K562 (cell line): ENCODE results near the gene CLIC1. TPM values are rescaled to one million over a fixed set of nuclear protein-coding genes. Genes with fewer than 3 reads are reported as not detected.

ENCODE experiments used
- BRCA1 ChIP-seq, 2 experiments: fragments of 450-650 bp in 1 of 2; sonication (generic) in 1 of 2; formaldehyde crosslinking in 1 of 2; IDR thresholded peaks; 2 replicates each; pipeline versions ENCODE4 v1.5.0 to v1.6.1; 2017 to 2020; ENCODE audit warnings: mild to moderate bottlenecking in 1 of 2, missing genetic modification reagents in 1 of 2
- BRD9 ChIP-seq: fragments of 450-650 bp; IDR thresholded peaks from 2 replicates; pipeline ENCODE4 v1.6.1; 2018; ENCODE audit warnings: low read depth; ENCODE audit not compliant: partially characterized antibody
- CCNT2 ChIP-seq: IDR thresholded peaks from 2 replicates; pipeline ENCODE4 v1.6.1; 2011; ENCODE audit warnings: borderline replicate concordance, low read depth, mild to moderate bottlenecking, moderate library complexity, mixed read lengths, low read length; ENCODE audit not compliant: insufficient read length; ENCODE audit errors: extremely low read depth
- CEBPG ChIP-seq, 3 experiments: fragments of 200-800 bp in 1 of 3; sonication (Bioruptor generic) in 1 of 3; sonication (generic) in 1 of 3; formaldehyde crosslinking in 1 of 3; IDR thresholded peaks in 2 of 3; conservative IDR thresholded peaks in 1 of 3; 2 replicates each; pipeline versions ENCODE4 v1.6.1 to v1.8.0; 2016 to 2022; ENCODE audit warnings: missing compliant biosample characterization in 2 of 3, missing genetic modification characterization in 2 of 3, mild to moderate bottlenecking in 1 of 3, missing genetic modification reagents in 1 of 3
- ETV6 ChIP-seq, 3 experiments: fragments of 150-350 bp in 1 of 3; sonication (generic) in 1 of 3; formaldehyde crosslinking in 1 of 3; IDR thresholded peaks; 2 replicates each; pipeline versions ENCODE4 v1.6.1 to v1.8.0; 2014 to 2022; ENCODE audit warnings: borderline replicate concordance in 2 of 3, low read depth in 2 of 3, antibody characterized with exemption in 1 of 3, low read length in 1 of 3, mild to moderate bottlenecking in 1 of 3, missing genetic modification reagents in 1 of 3
- FOXP1 ChIP-seq: sonication (generic); formaldehyde crosslinking; IDR thresholded peaks from 2 replicates; pipeline ENCODE4 v1.8.0; 2022; ENCODE audit warnings: mild to moderate bottlenecking, missing genetic modification reagents
- HIVEP1 ChIP-seq: fragments of 250-450 bp; sonication (Bioruptor Pico); IDR thresholded peaks from 2 replicates; pipeline ENCODE4 v1.4.0; 2020; ENCODE audit warnings: mild to moderate bottlenecking
- HNRNPL ChIP-seq: fragments of 200-400 bp; formaldehyde crosslinking; IDR thresholded peaks from 2 replicates; pipeline ENCODE4 v1.6.1; 2017; ENCODE audit warnings: low read depth, mild to moderate bottlenecking, low read length
- MAX ChIP-seq: sonication (generic); formaldehyde crosslinking; IDR thresholded peaks from 2 replicates; pipeline ENCODE4 v1.9.0; 2022; ENCODE audit warnings: mild to moderate bottlenecking, missing genetic modification reagents
- MTA2 ChIP-seq: fragments of 450-650 bp; IDR thresholded peaks from 2 replicates; pipeline ENCODE4 v1.6.1; 2016; ENCODE audit warnings: low read depth
- NFIC ChIP-seq: fragments of 450-650 bp; IDR thresholded peaks from 2 replicates; pipeline ENCODE4 v1.6.1; 2017; ENCODE audit warnings: mild to moderate bottlenecking, inconsistent platforms
- PATZ1 ChIP-seq: fragments of 250-450 bp; sonication (Bioruptor Pico); IDR thresholded peaks from 2 replicates; pipeline ENCODE4 v1.5.0; 2020; ENCODE audit warnings: mild to moderate bottlenecking, borderline replicate concordance
- POLR2AphosphoS5 ChIP-seq: IDR thresholded peaks from 2 replicates; pipeline ENCODE4 v1.6.1; 2011; ENCODE audit warnings: mild to moderate bottlenecking, low read depth, low read length, moderate library complexity; ENCODE audit not compliant: control insufficient read depth, insufficient read depth
- PRPF4 ChIP-seq: fragments of 200-400 bp; formaldehyde crosslinking; IDR thresholded peaks from one replicate; pipeline ENCODE4 v1.6.1; 2017; ENCODE audit warnings: low read length, low read depth, mild to moderate bottlenecking; ENCODE audit not compliant: insufficient read depth, poor library complexity, severe bottlenecking
- RBM14 ChIP-seq: fragments of 200-400 bp; formaldehyde crosslinking; IDR thresholded peaks from 2 replicates; pipeline ENCODE4 v1.6.1; 2018; ENCODE audit warnings: low read depth, mild to moderate bottlenecking, low read length, moderate library complexity, borderline replicate concordance; ENCODE audit not compliant: insufficient read depth
- TFE3 ChIP-seq: fragments of 450-650 bp; formaldehyde crosslinking; IDR thresholded peaks from 2 replicates; pipeline ENCODE4 v1.4.0; 2020; ENCODE audit warnings: mild to moderate bottlenecking, mixed read lengths
- TRIM28 ChIP-seq: fragments of 450-650 bp; IDR thresholded peaks from 2 replicates; pipeline ENCODE4 v1.6.1; 2017
- ZSCAN29 ChIP-seq: fragments of 450-650 bp; IDR thresholded peaks from 2 replicates; pipeline ENCODE4 v1.6.1; 2017
- polyA plus RNA-seq, 8 experiments: library from polyadenylated mRNA; depleted of rRNA in 4 of 8; stranded (reverse) in 5 of 8; unstranded in 3 of 8; fragments of >200 nt; fragmentation: Nextera tagmentation in 2 of 8; fragmentation: Illumina TruSeq in 1 of 8; extraction: Ambion mirVana in 2 of 8; extraction: Trizol in 1 of 8; gene quantifications; 2 replicates each; pipeline versions ENCODE4 v1.2.1 to v1.2.3, GENCODE V29; 2011 to 2014; ENCODE audit warnings: inconsistent platforms in 1 of 8, missing spikeins in 1 of 8
- total RNA-seq, 7 experiments: library from RNA; depleted of rRNA in 6 of 7; stranded (reverse); fragments of >200 nt in 6 of 7; fragmentation: Illumina TruSeq in 2 of 7; extraction: Trizol in 2 of 7; gene quantifications; 2 replicates each; pipeline versions ENCODE4 v1.2.1 to v1.2.3, GENCODE V29; 2011 to 2021; ENCODE audit warnings: low replicate concordance in 1 of 7

Gene CLIC1
- total and polyA plus RNA-seq, 9 of the 15 experiments (the other 6 are each of a cell fraction or from before 2014, with no cell fraction given), result 1,267 to 2,419 (median 1,808) TPM

- TF ChIP-seq BRD9 (peak; percentile 90), MTA2 (no peak; the same call in 1 of the 2 replicates), PRPF4 (no peak), POLR2AphosphoS5 (peak; percentile 91), RBM14 (no peak), FOXP1 (peak; percentile 92), BRCA1 (IDR thresholded peaks at IDR 0.05) (no peak), BRCA1 (CRISPR knock-in tag; IDR thresholded peaks at IDR 0.05) (no peak), MAX (CRISPR knock-in tag) (peak; percentile 39), TRIM28 (peak; percentile 65; the same call in 1 of the 2 replicates), ETV6 (IDR thresholded peaks at IDR 0.05; ENCODE audit: borderline replicate concordance in 1 of 2, low read depth in 2 of 2, low read length in 1 of 2) (peak in 1 of 2 experiments; percentile 67; a peak in 1 of 4 replicates), ETV6 (CRISPR knock-in tag; IDR thresholded peaks at IDR 0.05; ENCODE audit: borderline replicate concordance) (no peak), CCNT2 (peak; percentile 90), ZSCAN29 (peak; percentile 44; the same call in 1 of the 2 replicates), HNRNPL (no peak), TFE3 (no peak), HIVEP1 (CRISPR knock-in tag) (no peak), CEBPG (CRISPR knock-in tag; IDR thresholded peaks at IDR 0.05) (peak; percentile 99), CEBPG (tag; conservative IDR thresholded peaks at IDR 0.05 in 1 of 2, IDR thresholded peaks at IDR 0.05 in 1 of 2) (peak; percentile 99 to 100), PATZ1 (CRISPR knock-in tag) (no peak), NFIC (peak; percentile 49; the same call in 1 of the 2 replicates)
Measured at GRCh38 chr6:31702819-31703716, 33.3 kb downstream of the CLIC1 start, which contains the start of gene ABHD16A (continued).
